ENCODE data around the gene FLNC.

FLNC gene

DNA sequence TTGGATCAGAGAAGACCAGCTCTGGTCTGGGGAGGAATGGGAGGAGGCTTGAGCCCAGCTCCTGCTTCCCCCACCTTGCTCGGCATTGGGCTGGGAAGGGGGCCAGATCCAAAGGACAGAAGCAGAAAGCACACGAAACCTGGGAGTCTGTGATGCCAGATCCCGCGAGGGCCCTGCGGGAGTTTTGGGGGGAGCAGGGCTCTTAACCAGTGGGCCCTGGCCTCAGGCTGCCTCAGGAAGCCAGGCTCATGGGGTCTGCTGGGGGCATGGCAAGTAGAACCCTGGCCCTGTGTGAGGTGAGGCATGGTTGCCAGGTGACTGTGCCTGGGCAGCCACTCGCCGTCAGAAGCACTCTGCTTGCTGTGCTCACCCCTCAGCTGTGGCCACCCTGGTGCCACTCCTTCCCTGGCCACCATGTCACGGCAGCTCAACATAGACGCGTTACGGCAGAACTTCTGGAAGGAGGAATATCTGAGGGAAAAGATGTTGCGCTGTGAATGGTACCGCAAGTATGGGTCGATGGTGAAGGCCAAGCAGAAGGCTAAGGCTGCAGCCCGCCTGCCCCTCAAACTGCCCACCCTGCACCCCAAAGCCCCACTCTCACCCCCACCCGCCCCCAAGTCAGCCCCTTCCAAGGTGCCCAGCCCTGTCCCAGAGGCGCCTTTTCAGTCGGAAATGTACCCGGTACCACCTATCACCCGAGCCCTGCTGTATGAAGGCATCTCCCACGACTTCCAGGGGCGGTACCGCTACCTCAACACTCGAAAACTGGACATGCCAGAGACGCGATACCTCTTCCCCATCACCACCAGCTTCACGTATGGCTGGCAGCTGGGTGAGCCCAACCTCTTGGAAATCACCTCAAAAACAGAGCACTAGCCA lies 36.0 kb downstream of the FLNC start:
- DNase-seq: no peak

DNA sequence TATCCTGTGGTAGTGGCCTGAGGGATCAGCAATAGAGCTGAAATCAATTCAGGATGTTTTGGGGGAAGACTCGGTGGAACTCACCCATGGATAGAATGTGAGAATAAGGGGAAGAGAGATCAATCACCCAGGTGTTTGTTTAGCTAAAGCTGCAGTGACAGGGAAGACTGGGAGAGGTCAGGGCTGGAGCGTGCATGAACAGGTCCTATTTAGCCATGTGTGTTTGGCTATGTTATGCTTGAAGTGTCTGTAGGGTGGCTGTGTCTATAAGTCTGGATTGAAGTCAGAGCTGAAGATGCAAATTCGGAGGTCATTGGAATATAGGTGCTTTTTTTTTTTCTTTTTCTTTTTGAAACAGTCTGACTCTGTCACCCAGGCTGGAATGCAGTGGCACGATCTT lies 37.0 kb downstream of the FLNC start:
- no peak for DNase-seq

DNA sequence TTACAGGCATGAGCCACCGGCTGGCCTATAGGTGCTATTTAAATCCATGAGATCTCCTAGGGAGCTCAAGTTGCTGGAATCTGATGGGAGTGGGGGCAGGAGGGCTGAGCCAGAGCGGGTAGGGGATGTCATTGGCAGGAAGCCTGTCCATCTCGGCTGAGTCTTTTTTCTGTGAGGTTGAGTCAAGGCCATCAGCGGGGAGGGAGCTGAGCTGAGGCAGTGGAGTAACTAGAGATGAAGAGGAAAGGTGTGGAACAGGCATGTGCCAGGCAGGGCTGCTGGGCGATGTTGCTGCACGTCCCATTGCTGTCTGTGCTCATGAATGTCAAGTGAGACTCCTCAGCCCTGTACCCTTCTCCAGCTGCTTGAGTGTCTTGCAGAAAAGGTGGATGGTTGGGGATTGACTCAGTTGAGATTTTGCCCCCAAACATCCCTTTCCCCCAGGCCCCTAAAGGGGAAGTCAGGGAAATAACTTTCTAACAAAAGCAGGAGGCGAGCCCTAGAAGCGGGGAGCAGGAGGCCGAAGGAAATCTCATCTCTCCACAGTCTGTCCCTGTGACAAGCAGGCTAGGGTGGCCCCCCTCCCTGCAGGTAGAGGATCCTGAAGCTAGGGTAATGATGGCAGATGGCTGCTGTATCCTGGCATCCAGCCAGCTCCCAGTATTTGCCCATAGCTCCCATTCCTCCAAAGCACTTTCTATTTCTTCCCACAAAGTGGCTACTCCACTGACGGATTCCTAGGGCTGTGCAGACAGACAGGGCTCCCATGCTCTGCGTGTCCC lies 37.8 kb downstream of the FLNC start:
- no peak for DNase-seq

GRCh38 chr7:128868624-128869137 lies 38.5 kb downstream of the FLNC start:
- no peak for DNase-seq

DNA sequence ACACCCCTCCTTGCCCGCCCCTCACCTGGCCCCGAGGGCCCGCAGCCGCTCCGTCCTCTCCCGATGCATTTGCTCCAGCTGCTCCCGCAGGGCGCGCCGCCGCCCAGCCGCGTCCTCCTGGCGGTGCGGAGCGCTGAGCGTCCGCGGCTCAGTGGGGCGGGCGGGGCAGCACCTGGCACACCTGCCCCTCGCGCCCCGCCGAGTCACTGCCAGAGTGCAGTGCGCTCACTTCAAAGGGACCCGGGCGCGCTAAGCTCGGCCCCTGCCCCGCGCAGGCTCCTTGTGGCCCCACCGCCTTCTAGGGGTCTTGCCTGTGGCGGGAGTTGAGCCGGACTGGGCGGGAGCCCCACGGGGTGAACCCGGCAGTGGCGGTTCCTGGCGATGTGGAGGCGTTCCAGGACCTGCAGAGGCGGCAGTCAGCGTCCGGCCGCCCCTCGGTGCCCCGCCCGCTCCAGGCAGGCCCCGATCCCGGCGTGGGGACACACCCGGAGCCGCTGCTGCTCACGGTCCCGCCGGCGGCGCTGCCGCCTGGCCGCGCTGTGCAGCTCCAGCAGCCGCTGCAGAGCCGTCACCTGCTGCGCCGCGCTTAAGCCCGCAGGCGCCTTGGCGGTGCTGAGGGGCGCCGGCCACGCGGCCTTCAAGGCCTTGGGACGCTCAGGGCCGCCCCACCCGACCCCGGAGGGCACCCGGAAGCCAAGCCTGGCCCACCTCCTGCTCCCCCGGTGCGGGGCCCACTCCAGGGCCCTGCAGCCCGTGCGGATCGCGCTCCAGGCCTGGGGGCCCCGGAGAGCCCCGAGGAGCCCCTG lies 39.1 kb downstream of the FLNC start:
- DNase-seq: peak; percentile 77

DNA sequence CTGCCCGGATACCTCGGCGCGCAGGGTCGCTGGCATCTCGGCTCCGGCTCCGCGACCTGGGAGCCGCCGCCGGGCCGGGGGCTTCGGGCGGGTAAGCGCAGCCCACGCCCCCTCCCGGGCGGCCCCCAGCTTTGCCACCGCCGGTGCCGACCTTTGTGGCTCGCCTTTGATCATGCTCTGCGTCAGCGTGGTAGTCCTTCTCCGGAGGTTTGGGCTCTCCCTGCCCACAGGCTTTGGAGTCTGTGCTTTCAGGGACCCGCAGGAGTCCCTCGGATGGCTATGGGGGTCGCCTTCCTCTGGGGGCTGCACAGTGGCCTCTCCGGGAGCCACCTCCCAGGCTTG lies 39.7 kb downstream of the FLNC start:
- DNase-seq: no peak

- DNase-seq: no peak
These were observed 40.8 kb downstream of the FLNC start for GRCh38 chr7:128871050-128871449.

DNA sequence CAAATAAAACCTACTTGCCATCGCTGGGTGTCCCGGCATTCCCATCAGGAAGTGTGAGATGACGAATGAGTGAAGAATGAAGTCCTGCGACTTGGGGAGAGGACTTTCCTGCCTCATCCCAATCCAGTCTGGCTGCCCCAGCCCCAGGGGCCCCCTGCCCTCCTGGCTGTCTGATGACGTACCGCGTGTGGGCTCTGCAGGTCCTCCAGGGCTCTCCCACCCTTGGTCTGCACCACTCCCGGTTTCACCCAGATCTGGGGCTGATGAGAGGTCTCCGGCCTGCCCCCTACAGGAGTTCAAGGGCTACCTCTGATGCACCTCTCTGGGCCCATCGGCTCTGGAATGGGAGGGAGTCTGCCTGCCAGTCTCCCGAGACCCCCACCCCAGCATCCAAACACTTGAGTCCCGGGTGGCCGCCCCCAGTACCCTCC lies 42.2 kb downstream of the FLNC start:
- DNase-seq: no peak

GRCh38 chr7:128873234-128873633 lies 43.0 kb downstream of the FLNC start:
- no peak for DNase-seq

DNA sequence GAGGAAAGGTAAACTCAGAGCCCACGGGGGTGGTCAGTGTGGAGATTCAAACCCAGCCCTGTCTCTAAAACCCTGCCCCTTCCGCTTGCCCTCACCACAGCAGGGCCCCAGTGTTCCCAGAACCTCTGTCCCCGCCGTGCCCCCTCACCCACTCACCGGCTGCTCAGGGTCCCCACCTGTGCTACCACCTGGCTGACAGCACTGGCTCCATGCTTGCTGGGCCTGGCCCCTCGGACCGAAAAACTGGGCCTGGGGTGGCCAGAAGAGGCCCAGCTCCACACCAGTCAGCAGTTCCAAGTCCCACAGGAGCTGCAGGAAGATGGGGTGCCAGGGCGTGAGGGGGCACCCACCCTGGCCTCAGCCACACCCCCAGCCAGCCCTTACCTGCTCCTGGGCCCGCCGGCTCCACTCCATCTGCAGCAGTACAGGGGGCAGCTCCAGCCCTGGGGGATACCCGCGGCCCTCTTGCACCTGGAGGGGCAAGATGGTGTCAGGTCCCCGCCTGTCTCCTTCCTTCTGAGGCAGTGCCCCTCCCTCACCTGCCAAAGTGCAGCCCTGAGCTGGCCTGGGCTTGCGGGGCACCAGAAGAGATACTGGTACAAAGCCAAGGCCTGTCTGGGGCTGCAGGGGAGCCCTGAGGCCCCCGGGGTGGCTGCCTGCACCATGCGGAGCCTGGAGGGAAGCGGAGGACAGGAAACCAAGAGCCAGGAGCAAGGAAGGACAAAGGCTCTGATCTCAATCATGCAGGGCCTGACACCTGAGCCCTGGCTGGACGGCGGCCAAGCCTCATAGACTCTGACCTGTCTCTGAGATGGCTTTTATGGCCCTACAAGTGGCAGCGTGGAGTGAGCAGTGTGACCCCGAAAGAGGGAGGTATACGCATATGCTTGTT lies 44.2 kb downstream of the FLNC start:
- DNase-seq: no peak

DNA sequence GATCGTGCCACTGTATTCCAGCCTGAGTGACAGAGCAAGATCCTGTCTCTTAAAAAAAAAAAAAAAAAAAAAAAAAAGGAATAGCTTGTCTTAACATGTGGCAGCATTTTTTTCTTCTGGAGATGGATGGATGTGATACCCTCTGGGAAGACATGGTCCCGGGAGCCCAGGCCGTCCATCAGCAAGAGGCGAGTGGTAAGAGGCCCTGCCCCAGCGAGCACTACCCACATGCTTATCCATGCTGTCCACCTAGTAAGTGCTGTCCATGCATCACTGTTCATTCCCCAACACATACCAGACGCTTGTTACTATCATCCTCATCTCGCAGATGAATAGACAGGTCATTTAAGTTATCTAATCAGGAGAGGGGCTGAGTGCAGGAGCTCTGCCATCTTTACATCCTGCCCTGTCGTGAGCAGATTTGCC lies 45.3 kb downstream of the FLNC start:
- DNase-seq: no peak

DNA sequence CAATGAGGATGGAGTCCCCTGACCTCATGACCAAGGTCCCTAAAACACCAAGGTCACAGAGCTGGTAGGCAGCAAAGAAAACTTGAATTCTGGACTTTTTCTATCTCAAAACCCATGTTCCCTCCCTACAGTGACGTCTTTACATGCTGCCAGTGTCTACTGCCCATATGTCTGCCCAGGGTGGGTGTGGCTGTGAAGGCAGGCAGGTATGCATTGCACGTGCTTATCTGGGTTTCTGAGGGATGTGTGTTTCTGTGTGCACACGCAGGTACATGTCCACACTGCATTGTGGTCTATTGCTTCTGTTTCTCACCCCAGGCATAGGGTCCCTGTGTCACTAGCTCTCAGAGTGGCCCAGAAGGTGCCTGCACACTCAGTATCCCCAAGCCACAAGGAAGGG lies 45.9 kb downstream of the FLNC start:
- no peak for DNase-seq

- DNase-seq: no peak
These were observed 46.4 kb downstream of the FLNC start for GRCh38 chr7:128876586-128876977.

DNA sequence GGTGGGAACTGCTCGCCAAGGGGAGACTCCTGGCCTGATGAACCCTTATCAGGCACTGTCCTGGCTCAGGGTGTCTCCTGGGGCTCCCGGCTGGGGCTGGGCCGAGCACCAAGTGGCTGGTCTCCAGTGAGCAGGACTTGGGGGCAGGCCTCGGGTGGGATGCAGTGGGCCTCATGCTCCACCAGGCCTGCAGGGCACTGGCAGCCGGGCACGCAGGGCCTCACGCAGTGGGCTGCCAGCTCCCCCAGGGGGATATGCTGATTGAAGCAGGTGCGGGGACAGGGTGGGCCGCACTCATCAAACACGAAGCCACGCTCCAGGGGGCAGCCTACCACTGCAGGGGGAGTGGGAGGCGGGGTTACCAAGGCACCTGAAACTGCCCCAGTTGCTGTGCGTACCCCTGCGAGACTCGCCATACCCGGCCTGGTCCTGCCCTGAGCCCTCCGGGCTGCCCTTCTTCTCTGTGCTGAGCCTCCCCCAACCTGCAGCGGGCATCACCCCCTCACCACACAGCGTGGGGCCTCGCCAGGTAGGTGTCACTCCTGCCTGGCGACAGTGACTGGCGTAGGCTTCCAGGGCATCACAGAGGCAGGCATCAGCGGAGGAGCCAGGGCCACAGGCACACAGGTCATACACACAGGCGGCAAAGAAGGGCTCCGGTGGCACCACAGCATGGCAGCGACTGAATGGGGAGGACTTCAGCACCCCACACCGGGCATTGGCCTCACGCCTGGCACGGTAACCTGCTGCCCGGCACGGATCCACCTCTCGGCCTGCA lies 47.0 kb downstream of the FLNC start:
- no peak for DNase-seq

- no peak for DNase-seq
These were observed 47.5 kb downstream of the FLNC start for GRCh38 chr7:128877756-128878120.

DNA sequence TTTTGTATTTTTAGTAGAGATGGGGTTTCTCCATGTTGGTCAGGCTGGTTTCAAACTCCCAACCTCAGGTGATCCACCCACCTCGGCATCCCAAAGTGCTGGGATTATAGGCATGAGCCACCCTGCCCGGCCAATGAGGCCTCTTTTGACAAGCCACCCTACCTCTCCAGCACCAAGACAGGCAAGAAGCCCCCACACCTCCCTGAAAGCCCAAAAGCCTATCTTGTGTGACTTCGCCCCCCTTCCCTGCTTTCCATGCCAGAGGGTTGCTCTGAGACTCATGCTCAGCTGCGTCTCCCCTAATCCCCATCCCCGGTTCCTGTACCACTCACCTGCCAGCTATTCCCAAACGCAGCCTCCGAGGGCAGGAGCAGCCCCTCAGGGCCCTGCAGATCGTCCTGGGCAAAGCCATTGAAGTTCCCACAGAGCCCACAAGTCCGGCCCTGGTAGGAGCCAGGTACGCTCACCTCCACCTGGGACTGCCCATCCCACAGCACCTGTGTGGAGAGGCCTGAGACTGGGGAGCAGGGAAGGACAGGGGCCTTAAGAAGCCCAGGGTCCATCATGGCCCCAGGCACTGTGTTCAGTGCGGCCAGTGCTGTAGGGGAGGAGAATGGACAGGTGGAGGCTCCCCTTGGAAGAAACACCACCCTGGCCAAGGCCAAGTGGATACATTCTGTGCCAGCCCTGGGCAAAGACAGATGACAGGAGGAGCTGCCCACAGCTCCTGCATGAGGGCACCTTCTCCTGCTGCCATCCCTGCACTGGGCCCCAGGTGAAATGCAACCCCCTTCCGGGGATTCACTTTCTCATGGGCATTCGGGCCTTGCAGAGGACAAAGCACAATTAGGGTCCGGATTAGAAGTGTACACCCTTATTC lies 48.3 kb downstream of the FLNC start:
- no peak for DNase-seq

- DNase-seq: no peak
These were observed 49.3 kb downstream of the FLNC start for GRCh38 chr7:128879461-128879938.

GRCh38 chr7:128879939-128880746 lies 49.9 kb downstream of the FLNC start:
- DNase-seq: no peak

- no peak for DNase-seq
These were observed 50.7 kb downstream of the FLNC start for GRCh38 chr7:128880791-128881457.

Data from activated effector memory CD4-positive, alpha-beta T cell treated with anti-CD3 and anti-CD28 coated beads, Interleukin-2, amount 50 U/mL, for 16 hours (primary cell).